ENCODE data around the gene CYLD. TPM values are rescaled to one million over a fixed set of nuclear protein-coding genes. Genes with fewer than 3 reads are reported as not detected.

Gene CYLD
- total and polyA plus RNA-seq, 4 donors = 15.3 to 90.5 (median 26.0) TPM

GRCh38 chr16:50694206-50694605 lies 47.7 kb upstream of the CYLD start:
- WGBS, 2 donors = 92 to 95% methylated on average over 2 of the region's 2 CpGs

GRCh38 chr16:50695017-50696000 lies 46.6 kb upstream of the CYLD start:
- no peak for TF ChIP-seq CTCF (IDR thresholded peaks at IDR 0.05; ENCODE audit: control extremely low read depth, extremely low read depth)
- Histone ChIP-seq H3K36me3 (ENCODE audit: control insufficient read depth in 4 of 4, insufficient read depth in 4 of 4, low read length in 4 of 4) (no peaks in the 10 kb centered on the region), H3K9ac (ENCODE audit: insufficient read depth in 1 of 2, low read length in 2 of 2) (no peak overlapping the region), H3K9me3 (ENCODE audit: control insufficient read depth in 4 of 4, insufficient read depth in 3 of 4, low read length in 3 of 4) (no peaks in the 10 kb centered on the region), H3K27me3 (ENCODE audit: control insufficient read depth in 3 of 3, insufficient read depth in 3 of 3, low read length in 2 of 3) (no peaks in the 10 kb centered on the region), H3K4me1 (ENCODE audit: control insufficient read depth in 5 of 5, insufficient read depth in 5 of 5, low read length in 5 of 5) (peaks cover 0 to 26% (median 0%) of the 10 kb centered on the region in 5 donors), H3K4me3 (no peak overlapping the region), H3K27ac (ENCODE audit: low read depth in 1 of 2, low read length in 1 of 2) (peak overlapping the region in 1 of 2 donors; percentile 17)
- DNase-seq (peak in 1 of 3 donors; percentile 32), ATAC-seq (ENCODE audit: insufficient read depth, low FRiP score) (no peak)
- 89 to 90% methylated on average over 9 of the region's 9 CpGs for WGBS, 2 donors

More at GRCh38 chr16:50694206-50694605, 47.7 kb upstream of the CYLD start:
- DNase-seq = no peak
- Histone ChIP-seq H3K4me1 (ENCODE audit: control insufficient read depth in 5 of 5, insufficient read depth in 5 of 5, low read length in 5 of 5) (peaks cover 0 to 26% (median 0%) of the 10 kb centered on the region in 5 donors), H3K27ac (ENCODE audit: low read depth in 1 of 2, low read length in 1 of 2) (no peak overlapping the region), H3K9ac (ENCODE audit: insufficient read depth in 1 of 2, low read length in 2 of 2) (no peak overlapping the region), H3K9me3 (ENCODE audit: control insufficient read depth in 4 of 4, insufficient read depth in 3 of 4, low read length in 3 of 4) (no peaks in the 10 kb centered on the region), H3K36me3 (ENCODE audit: control insufficient read depth in 4 of 4, insufficient read depth in 4 of 4, low read length in 4 of 4) (no peaks in the 10 kb centered on the region), H3K27me3 (ENCODE audit: control insufficient read depth in 3 of 3, insufficient read depth in 3 of 3, low read length in 2 of 3) (no peaks in the 10 kb centered on the region), H3K4me3 (no peak overlapping the region)
- no peak for ATAC-seq (ENCODE audit: insufficient read depth, low FRiP score)
- no peak for TF ChIP-seq CTCF (IDR thresholded peaks at IDR 0.05; ENCODE audit: control extremely low read depth, extremely low read depth)

GRCh38 chr16:50696126-50696525 lies 45.8 kb upstream of the CYLD start:
- TF ChIP-seq CTCF (IDR thresholded peaks at IDR 0.05; ENCODE audit: control extremely low read depth, extremely low read depth) = no peak
- no peak overlapping the region for H3K4me3 ChIP-seq
- H3K4me1 ChIP-seq (ENCODE audit: control insufficient read depth in 5 of 5, insufficient read depth in 5 of 5, low read length in 5 of 5) = peaks cover 0 to 26% (median 0%) of the 10 kb centered on the region in 5 donors
- H3K27ac ChIP-seq (ENCODE audit: low read depth in 1 of 2, low read length in 1 of 2) = peak overlapping the region; percentile 7 to 17
- H3K9me3 ChIP-seq (ENCODE audit: control insufficient read depth in 4 of 4, insufficient read depth in 3 of 4, low read length in 3 of 4) = no peaks in the 10 kb centered on the region
- no peak overlapping the region for H3K9ac ChIP-seq (ENCODE audit: insufficient read depth in 1 of 2, low read length in 2 of 2)
- H3K27me3 ChIP-seq (ENCODE audit: control insufficient read depth in 3 of 3, insufficient read depth in 3 of 3, low read length in 2 of 3) = no peaks in the 10 kb centered on the region
- H3K36me3 ChIP-seq (ENCODE audit: control insufficient read depth in 4 of 4, insufficient read depth in 4 of 4, low read length in 4 of 4) = no peaks in the 10 kb centered on the region
- WGBS, 2 donors = 25 to 50% methylated on average over 5 of the region's 5 CpGs
- ATAC-seq (ENCODE audit: insufficient read depth, low FRiP score) (no peak), DNase-seq (no peak)

All from lung (tissue), 12 donors.